HG02798 (cell line): ENCODE measurements around the gene ZC3HAV1.
"Not testable (repeated sequence)": the region's sequence is repeated elsewhere in the genome, so short reads cannot be mapped to it uniquely, and the experiment has no call there.

ENCODE experiments used
- ATAC-seq: cut with Tn5 transposase; IDR thresholded peaks from one replicate; pipeline ENCODE4 v1.9.1; 2021; ENCODE audit warnings: mild to moderate bottlenecking; ENCODE audit not compliant: unreplicated experiment, poor library complexity

The ZC3HAV1 gene

GRCh38 chr7:139091677-139091996 lies 17.9 kb downstream of the ZC3HAV1 start:
- no peak for ATAC-seq

GRCh38 chr7:139089118-139089517 lies 20.4 kb downstream of the ZC3HAV1 start:
- no peak for ATAC-seq

GRCh38 chr7:139088268-139088667 lies 21.3 kb downstream of the ZC3HAV1 start:
- ATAC-seq: no peak

GRCh38 chr7:139087212-139087611 lies 22.3 kb downstream of the ZC3HAV1 start:
- no peak for ATAC-seq

- ATAC-seq: no peak
Observed at GRCh38 chr7:139086454-139086853, 23.1 kb downstream of the ZC3HAV1 start.

GRCh38 chr7:139084709-139085108 lies 24.8 kb downstream of the ZC3HAV1 start:
- ATAC-seq: no peak

- no peak for ATAC-seq
Observed at GRCh38 chr7:139081584-139081983, 27.9 kb downstream of the ZC3HAV1 start.

GRCh38 chr7:139080905-139081304 lies 28.6 kb downstream of the ZC3HAV1 start:
- no peak for ATAC-seq

GRCh38 chr7:139079861-139080260 lies 29.7 kb downstream of the ZC3HAV1 start:
- ATAC-seq: no peak

GRCh38 chr7:139078911-139079310 lies 30.6 kb downstream of the ZC3HAV1 start:
- no peak for ATAC-seq

GRCh38 chr7:139078399-139078798 lies 31.1 kb downstream of the ZC3HAV1 start:
- ATAC-seq: no peak

- ATAC-seq: not testable (repeated sequence)
Observed at GRCh38 chr7:139077706-139078105, 31.8 kb downstream of the ZC3HAV1 start.

- no peak for ATAC-seq
Observed at GRCh38 chr7:139075871-139076686, 33.4 kb downstream of the ZC3HAV1 start.

- ATAC-seq: peak; percentile 91
Observed at GRCh38 chr7:139075031-139075652, 34.4 kb downstream of the ZC3HAV1 start.

- no peak for ATAC-seq
Observed at GRCh38 chr7:139072796-139073195, 36.7 kb downstream of the ZC3HAV1 start.

- no peak for ATAC-seq
Observed at GRCh38 chr7:139071680-139072079, 37.8 kb downstream of the ZC3HAV1 start.

- ATAC-seq: no peak
Observed at GRCh38 chr7:139068544-139069399, 40.7 kb downstream of the ZC3HAV1 start.

- ATAC-seq: no peak
Observed at GRCh38 chr7:139066315-139066714, 43.2 kb downstream of the ZC3HAV1 start.

- ATAC-seq: no peak
Observed at GRCh38 chr7:139065323-139065722, 44.2 kb downstream of the ZC3HAV1 start.

- ATAC-seq: no peak
Observed at GRCh38 chr7:139061416-139061815, 48.1 kb downstream of the ZC3HAV1 start.

- no peak for ATAC-seq
Observed at GRCh38 chr7:139060695-139061237, 48.8 kb downstream of the ZC3HAV1 start.
